GM12878 (cell line): ENCODE results near the gene DNAJB8. TPM values are rescaled to one million over a fixed set of nuclear protein-coding genes. Genes with fewer than 3 reads are reported as not detected.

ENCODE experiments used
- ATAC-seq: fragments of 200-7000 bp; cut with Tn5 transposase; 3 replicates; pipeline ENCODE4 v1.9.1; 2020; ENCODE audit warnings: mild to moderate bottlenecking, moderate library complexity
- BruUV-seq: library from RNA; stranded (reverse); fragments of 400-500 nt; replicated peaks from 2 replicates; lab custom pipeline; 2021; lab: Mats Ljungman, UMichigan
- CTCF ChIA-PET: fragments of 300-600 bp; sonication (Branson Sonifier 250); formaldehyde crosslinking; extraction: SDS; loops from one replicate; lab custom pipeline; 2021; ENCODE audit warnings: inconsistent platforms; lab: Yijun Ruan, JAX
- POLR2A ChIA-PET: fragments of 350-600 bp; formaldehyde crosslinking; extraction: SDS; loops from one replicate; lab custom pipeline; 2021; ENCODE audit warnings: inconsistent platforms; lab: Charles Lee
- RAD21 ChIA-PET: fragments of 300-600 bp; sonication (Branson Sonifier 250); formaldehyde crosslinking; loops from one replicate; lab custom pipeline; 2023; ENCODE audit warnings: antibody characterized with exemption; ENCODE audit not compliant: unreplicated experiment; lab: Charles Lee
- SMC1A ChIA-PET: fragments of 300-600 bp; sonication (Branson Sonifier 250); formaldehyde crosslinking; loops from one replicate; lab custom pipeline; 2023; ENCODE audit not compliant: unreplicated experiment, uncharacterized antibody; lab: Charles Lee
- DNase-seq: peaks from one replicate; pipeline ENCODE4 v3.0.0-alpha.2; 2011; ENCODE audit warnings: low read depth, low spot score
- FAIRE-seq: peaks from 3 replicates; lab custom pipeline; 2011; peaks lifted over from hg19 to GRCh38; lab: Jason Lieb, UNC
- H2AFZ ChIP-seq: 2 replicates; pipeline ENCODE4 v1.6.0; 2011; ENCODE audit warnings: low read depth, low read length, control low read depth; ENCODE audit not compliant: control insufficient read depth
- H3K27ac ChIP-seq: 2 replicates; pipeline ENCODE4 v1.5.1; 2011; ENCODE audit warnings: control low read depth; ENCODE audit not compliant: control insufficient read depth, insufficient read depth
- H3K27me3 ChIP-seq, 2 experiments: replicated peaks in 1 of 2; 2 replicates each; pipeline versions ENCODE4 v1.6.0 to v1.6.1; 2011; ENCODE audit warnings: low read length in 1 of 2; ENCODE audit not compliant: control insufficient read depth in 2 of 2, insufficient read depth in 2 of 2
- H3K36me3 ChIP-seq, 2 experiments: 2 replicates each; pipeline ENCODE4 v1.5.1; 2011; ENCODE audit warnings: low read length in 1 of 2; ENCODE audit not compliant: control insufficient read depth in 2 of 2, insufficient read depth in 2 of 2
- H3K4me1 ChIP-seq: 2 replicates; pipeline ENCODE4 v1.6.1; 2011; ENCODE audit warnings: mild to moderate bottlenecking, low read length, moderate library complexity, mixed read lengths; ENCODE audit not compliant: control insufficient read depth, insufficient read depth
- H3K4me2 ChIP-seq: 2 replicates; pipeline ENCODE4 v1.6.0; 2011; ENCODE audit warnings: control low read depth; ENCODE audit not compliant: control insufficient read depth, insufficient read depth
- H3K4me3 ChIP-seq: fragments of 200-600 bp; sonication (generic); 2 replicates; pipeline ENCODE4 v1.5.1; 2016
- H3K79me2 ChIP-seq: 2 replicates; pipeline ENCODE4 v1.6.0; 2011; ENCODE audit warnings: low read length; ENCODE audit not compliant: control insufficient read depth, insufficient read depth
- H3K9ac ChIP-seq: 2 replicates; pipeline ENCODE4 v1.8.0; 2011; ENCODE audit warnings: low read length, control low read depth, mixed read lengths; ENCODE audit not compliant: control insufficient read depth, insufficient read depth
- H3K9me3 ChIP-seq: replicated peaks from 3 replicates; pipeline ENCODE4 v1.5.1; 2011; ENCODE audit warnings: mild to moderate bottlenecking, low read length; ENCODE audit not compliant: control insufficient read depth, insufficient read depth
- H4K20me1 ChIP-seq: 2 replicates; pipeline ENCODE4 v1.6.0; 2011; ENCODE audit not compliant: control insufficient read depth, insufficient read depth
- MTA3 ChIP-seq: IDR thresholded peaks from 2 replicates; pipeline ENCODE4 v1.6.1; 2012; ENCODE audit warnings: low read length, inconsistent platforms, borderline replicate concordance
- NBN ChIP-seq: fragments of 450-650 bp; IDR thresholded peaks from 2 replicates; pipeline ENCODE4 v1.6.1; 2016
- RAD51 ChIP-seq: fragments of 450-650 bp; IDR thresholded peaks from 2 replicates; pipeline ENCODE4 v1.6.1; 2016; ENCODE audit warnings: moderate library complexity, mild to moderate bottlenecking, inconsistent platforms
- WGBS: methylation state at CpG from one replicate; pipeline ENCODE4 v1.1.6; 2016; ENCODE audit warnings: low lambda C conversion rate; ENCODE audit not compliant: insufficient replicate concordance, insufficient coverage; ENCODE audit errors: missing lambda C conversion rate; 5-methylcytosine and 5-hydroxymethylcytosine counted together
- in situ Hi-C: fragments of 300-500 bp; cut with MboI; formaldehyde crosslinking; loops from 9 replicates; pipeline ENCODE4 v1.14.3; 2018; ENCODE audit warnings: mixed read lengths
- intact Hi-C: fragments of 100-400 bp; cut with micrococcal nuclease; formaldehyde crosslinking; loops from one replicate; pipeline ENCODE4 v1.14.2; 2022; ENCODE audit not compliant: unreplicated experiment
- polyA plus RNA-seq, 11 experiments: library from polyadenylated mRNA; depleted of rRNA in 4 of 11; unstranded in 6 of 11; stranded (reverse) in 5 of 11; fragments of >200 nt; fragmentation: Nextera tagmentation in 4 of 11; fragmentation: Illumina TruSeq in 1 of 11; extraction: Ambion mirVana in 4 of 11; extraction: Trizol in 1 of 11; gene quantifications; 1 replicate in 1 of 11; 2 replicates in 10 of 11; pipeline versions ENCODE4 v1.2.1 to v1.2.3, GENCODE V29; 2011 to 2016; ENCODE audit warnings: inconsistent platforms in 2 of 11, missing spikeins in 2 of 11, low read depth in 1 of 11
- total RNA-seq, 4 experiments: library from RNA; depleted of rRNA in 3 of 4; stranded (reverse); fragments of >200 nt in 3 of 4; fragmentation: Illumina TruSeq in 1 of 4; extraction: Trizol in 1 of 4; gene quantifications; 2 replicates each; pipeline versions ENCODE4 v1.2.1 to v1.2.3, GENCODE V29; 2013 to 2021
- TF ChIP-seq, protein P1 (sequence below): IDR thresholded peaks from 2 replicates; pipeline ENCODE4 v1.6.1; 2012; ENCODE audit warnings: improper control_type of control experiment, low read depth, low read length; ENCODE audit not compliant: insufficient replicate concordance

Gene DNAJB8
- total and polyA plus RNA-seq, 10 of the 15 experiments (the other 5 are each of a cell fraction or from before 2014, with no cell fraction given), result not detected

- ATAC-seq (no peak), DNase-seq (no peak)
- no peak overlapping the region for H2AFZ ChIP-seq
- WGBS, result 51% methylated on average over 12 of the region's 12 CpGs
- no peak for TF ChIP-seq RAD51
- TF ChIP-seq NBN, result no peak
- no peak for TF ChIP-seq MTA3
- TF ChIP-seq, protein P1, sequence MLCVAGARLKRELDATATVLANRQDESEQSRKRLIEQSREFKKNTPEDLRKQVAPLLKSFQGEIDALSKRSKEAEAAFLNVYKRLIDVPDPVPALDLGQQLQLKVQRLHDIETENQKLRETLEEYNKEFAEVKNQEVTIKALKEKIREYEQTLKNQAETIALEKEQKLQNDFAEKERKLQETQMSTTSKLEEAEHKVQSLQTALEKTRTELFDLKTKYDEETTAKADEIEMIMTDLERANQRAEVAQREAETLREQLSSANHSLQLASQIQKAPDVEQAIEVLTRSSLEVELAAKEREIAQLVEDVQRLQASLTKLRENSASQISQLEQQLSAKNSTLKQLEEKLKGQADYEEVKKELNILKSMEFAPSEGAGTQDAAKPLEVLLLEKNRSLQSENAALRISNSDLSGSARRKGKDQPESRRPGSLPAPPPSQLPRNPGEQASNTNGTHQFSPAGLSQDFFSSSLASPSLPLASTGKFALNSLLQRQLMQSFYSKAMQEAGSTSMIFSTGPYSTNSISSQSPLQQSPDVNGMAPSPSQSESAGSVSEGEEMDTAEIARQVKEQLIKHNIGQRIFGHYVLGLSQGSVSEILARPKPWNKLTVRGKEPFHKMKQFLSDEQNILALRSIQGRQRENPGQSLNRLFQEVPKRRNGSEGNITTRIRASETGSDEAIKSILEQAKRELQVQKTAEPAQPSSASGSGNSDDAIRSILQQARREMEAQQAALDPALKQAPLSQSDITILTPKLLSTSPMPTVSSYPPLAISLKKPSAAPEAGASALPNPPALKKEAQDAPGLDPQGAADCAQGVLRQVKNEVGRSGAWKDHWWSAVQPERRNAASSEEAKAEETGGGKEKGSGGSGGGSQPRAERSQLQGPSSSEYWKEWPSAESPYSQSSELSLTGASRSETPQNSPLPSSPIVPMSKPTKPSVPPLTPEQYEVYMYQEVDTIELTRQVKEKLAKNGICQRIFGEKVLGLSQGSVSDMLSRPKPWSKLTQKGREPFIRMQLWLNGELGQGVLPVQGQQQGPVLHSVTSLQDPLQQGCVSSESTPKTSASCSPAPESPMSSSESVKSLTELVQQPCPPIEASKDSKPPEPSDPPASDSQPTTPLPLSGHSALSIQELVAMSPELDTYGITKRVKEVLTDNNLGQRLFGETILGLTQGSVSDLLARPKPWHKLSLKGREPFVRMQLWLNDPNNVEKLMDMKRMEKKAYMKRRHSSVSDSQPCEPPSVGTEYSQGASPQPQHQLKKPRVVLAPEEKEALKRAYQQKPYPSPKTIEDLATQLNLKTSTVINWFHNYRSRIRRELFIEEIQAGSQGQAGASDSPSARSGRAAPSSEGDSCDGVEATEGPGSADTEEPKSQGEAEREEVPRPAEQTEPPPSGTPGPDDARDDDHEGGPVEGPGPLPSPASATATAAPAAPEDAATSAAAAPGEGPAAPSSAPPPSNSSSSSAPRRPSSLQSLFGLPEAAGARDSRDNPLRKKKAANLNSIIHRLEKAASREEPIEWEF, result no peak
- TF ChIP-seq, all 136 proteins: peak for 0
- ChIA-PET SMC1A (interaction anchor here (1.4 kb wide), 1 partner anchor 326 kb away, joined by 4 read pairs; no protein-coding TSS in a partner anchor), POLR2A (no interaction called here), RAD21 (no interaction called here), CTCF (no interaction called here)
- H3K9ac ChIP-seq, result no peak overlapping the region
- no peak overlapping the region for H3K4me2 ChIP-seq
- no peak for FAIRE-seq
- H4K20me1 ChIP-seq, result no peaks in the 10 kb centered on the region
- H3K9me3 ChIP-seq, result no peaks in the 10 kb centered on the region
- H3K27ac ChIP-seq, result no peak overlapping the region
- H3K27me3 ChIP-seq, result no peaks in the 10 kb centered on the region
- in situ Hi-C loops (loop anchor here (5.0 kb wide), 1 partner anchor 186 kb away; no protein-coding TSS in a partner anchor), intact Hi-C loops (no loop called here)
- H3K79me2 ChIP-seq, result no peaks in the 10 kb centered on the region
- no peak overlapping the region for H3K4me3 ChIP-seq
- no peaks in the 10 kb centered on the region for H3K4me1 ChIP-seq
- no TSS peak for BruUV-seq
- H3K36me3 ChIP-seq, result no peaks in the 10 kb centered on the region
Observed at GRCh38 chr3:128420720-128421438, 45.8 kb downstream of the DNAJB8 start.
